NCI-H748 (cell line): ENCODE results near the gene ATP8B1.

Experiments used
- DNase-seq: peaks from one replicate; lab custom pipeline; 2025; ENCODE audit not compliant: unreplicated experiment; lab: John Stamatoyannopoulos, UW

The ATP8B1 gene

DNA sequence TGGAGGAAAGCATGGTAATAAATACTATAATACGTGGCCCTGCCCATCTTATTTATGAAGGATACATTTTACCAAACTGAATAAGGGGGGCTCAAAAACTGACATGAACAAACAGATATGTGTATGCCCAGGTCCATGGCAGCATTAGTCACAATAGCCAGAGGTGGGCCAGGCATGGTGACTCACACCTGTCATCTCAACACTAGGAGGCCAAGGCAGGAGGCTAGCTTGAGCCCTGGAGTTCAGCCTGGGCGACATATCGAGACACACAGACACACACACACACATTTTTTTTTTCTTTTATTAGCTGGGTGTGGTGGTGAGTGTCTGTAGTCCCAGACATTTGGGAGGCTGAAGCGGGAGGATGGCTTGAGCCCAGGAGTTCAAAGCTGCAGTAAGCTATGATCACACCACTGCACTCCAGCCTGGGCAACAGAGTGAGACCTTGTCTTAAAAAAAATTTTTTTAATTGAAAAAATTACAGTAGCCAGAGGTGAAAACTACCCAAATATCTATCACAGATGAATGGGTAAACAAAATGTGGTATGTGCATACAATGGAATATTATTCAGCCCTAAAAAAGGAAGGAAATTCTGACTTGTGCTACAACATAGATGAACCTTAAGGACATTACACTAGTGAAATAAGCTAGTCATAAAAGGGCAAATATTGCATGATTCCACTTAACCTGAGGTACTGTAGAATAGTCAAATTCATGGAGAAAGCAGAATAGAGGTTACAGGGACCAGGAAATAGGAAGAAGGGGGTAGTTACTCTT, 8.0 kb downstream of the ATP8B1 start:
- DNase-seq, result no peak

DNA sequence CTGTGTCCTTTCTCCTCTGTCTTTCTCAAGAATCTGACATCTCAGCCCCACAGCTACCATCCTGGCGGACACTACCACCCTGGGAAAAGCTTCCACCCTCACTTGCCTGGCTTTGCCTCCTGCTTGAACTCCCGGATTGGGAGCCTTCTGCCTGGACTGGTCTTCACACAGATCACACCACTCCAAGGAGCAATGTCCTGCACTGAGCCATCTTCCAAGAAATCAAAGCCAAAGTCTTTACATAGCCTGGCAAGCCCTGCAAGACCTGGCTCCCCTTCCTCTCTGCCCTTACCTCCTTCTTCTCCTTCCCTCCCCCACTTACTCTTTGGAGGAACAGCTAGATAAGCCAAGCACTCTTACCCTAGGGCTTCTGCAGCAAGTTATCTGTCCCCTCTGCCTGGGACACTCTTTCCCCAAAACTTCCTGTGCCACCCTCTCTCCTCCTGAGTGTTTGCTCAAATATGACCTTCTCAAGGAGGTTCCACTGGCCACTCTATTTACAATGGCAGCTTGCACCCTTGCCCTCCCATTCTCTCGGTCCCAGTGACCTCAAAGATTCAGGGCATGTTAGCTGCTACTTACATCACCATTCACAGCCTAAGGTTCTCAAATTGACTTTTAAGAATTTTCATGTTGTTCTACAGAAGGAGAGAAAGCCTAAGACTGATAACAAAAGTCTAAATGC, 9.7 kb downstream of the ATP8B1 start:
- DNase-seq, result no peak

DNA sequence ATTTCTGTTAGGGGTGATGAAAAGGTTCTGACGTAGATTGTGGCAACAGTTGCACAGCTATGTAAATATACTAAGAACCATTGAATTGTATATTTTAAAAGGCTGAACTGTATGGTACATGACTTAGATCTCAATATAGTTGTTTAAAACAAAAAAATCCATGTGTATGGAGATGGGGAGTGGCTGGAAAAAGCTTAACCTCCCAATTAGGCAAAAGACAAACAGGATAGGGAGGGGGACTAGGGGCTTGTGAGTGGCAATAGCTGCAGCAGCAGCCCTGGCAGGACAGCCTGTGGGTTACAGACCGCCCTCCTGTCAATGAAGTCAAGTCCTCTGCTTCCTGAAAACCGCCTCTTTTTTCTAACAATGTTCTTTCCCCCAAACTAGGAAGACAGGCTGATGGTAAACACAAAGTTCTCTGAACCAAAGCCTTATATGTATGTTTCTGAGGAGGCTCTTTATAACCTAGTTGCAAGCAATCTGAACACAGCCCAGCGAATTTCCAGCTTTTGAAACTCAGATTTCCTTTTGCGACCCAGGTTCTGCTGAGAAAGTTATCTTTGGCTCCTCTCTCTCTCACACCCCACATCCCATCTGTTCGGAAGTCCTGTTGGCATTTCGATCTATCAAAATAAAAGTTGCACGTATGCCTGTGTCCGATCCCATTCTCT, 10.3 kb downstream of the ATP8B1 start:
- DNase-seq, result peak; percentile 83

DNA sequence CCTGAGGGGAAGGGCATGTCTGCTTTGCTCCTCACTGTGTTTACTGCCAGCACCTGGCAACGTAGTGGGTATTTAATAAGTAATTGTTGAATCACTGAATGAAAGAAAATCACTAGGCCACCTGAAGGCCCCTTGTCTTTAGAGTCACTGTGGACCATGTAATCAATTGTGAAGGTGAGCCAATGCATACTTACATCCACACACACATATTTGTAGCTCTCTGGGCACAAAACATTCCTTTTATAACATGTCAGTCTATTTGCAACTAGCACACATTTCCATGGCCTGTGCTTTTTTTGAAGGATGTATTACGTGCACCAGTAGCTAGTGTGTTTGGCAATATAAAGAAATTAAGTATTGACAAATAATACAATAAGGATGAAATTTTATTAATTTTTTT, 11.2 kb downstream of the ATP8B1 start:
- peak; percentile 87 for DNase-seq

DNA sequence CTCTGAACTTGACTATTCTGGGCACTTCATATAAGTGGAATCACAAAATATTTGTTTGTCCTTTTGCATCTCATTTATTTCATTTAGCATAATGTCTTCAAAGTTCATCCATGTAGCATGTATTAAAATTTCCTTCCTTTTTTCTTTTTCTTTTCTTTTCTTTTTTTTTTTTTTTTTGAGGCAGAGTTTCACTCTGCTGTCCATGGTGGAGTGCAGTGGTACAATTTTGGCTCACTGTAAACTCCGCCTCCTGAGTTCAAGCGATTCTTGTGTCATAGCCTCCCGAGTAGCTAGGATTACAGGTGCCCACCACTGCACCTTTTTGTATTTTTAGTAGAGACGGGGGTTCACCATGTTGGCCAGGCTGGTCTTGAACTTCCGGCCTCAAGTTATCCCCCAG, 11.9 kb downstream of the ATP8B1 start:
- no peak for DNase-seq

DNA sequence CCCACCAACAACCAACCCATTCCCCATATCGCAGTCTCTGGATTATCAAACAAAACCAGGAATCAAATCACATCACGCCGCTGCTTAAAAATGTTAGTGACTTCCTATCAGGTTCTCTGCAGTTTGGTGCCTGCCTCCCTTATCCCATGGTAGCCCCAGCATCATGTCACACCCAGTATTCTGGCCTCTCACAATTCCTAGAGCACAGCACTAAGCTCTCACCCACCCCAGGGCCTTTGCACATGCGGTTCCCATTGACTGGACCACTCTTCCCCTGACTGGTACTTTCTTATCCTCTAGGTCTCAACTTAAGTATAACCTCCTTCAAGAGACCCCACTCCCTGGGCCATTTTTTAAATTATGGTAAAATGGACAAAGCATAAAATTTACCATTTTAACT, 12.8 kb downstream of the ATP8B1 start:
- no peak for DNase-seq

DNA sequence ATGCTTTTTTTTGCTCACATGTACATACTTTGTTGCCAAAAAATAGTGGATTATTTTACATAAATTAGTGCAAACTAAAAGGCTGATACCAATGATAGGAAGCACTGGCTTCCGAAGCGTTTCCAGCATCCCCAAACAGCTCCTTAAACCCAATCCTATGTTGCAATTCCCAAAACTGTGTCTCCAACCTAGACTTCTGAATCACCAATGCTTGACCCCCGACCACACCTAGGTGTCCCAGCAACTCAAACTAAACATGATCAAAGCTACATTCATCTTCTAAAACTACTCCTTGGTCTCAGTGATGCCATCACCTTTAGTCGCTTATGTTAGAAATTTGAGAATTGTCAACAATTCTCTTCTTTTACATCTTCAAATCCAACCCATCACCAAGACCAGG, 13.4 kb downstream of the ATP8B1 start:
- no peak for DNase-seq

DNA sequence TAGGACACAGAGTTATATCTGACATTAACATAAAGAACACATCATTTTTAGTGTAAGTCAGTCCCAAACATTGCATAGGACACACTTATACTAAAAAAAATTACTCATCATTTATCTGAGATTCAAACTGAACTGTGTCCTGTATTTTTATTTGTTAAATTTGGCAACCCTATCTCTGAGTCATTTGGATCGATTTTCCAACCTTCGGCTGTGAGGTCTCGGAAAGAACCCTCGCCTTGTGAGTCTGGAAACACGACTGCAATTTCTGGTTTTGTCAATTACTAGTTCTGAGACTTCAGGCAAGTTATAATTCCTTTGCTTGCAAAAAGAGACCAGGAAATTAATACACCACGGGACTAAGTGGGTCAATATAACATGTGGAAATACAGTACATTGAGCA, 14.0 kb downstream of the ATP8B1 start:
- DNase-seq, result no peak

DNA sequence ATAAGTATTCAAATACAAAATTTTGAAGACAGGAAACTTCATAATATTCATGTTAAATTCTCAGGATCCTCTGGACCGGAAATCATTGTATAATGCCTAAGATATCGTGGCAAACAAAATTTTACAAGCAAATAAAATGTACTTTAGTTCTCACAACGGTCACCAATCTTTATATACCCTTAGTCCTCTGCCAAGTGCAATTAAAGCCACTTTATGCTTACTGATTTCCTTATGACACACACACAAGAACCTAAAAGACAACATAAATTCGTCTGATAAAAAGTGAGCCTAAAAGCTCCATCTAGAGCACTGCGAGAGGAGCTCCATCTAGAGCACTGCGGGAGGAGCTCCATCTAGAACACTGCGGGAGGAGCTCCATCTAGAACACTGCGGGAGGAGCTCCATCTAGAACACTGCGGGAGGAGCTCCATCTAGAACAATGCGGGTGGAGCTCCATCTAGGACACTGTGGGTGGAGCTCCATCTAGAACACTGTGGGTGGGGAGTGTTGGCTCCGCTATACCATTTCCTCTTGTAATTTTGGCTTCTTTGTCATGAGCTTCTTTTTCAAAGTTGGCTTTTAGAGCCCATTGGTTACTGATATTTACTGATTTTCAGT, 15.9 kb downstream of the ATP8B1 start:
- no peak for DNase-seq

DNA sequence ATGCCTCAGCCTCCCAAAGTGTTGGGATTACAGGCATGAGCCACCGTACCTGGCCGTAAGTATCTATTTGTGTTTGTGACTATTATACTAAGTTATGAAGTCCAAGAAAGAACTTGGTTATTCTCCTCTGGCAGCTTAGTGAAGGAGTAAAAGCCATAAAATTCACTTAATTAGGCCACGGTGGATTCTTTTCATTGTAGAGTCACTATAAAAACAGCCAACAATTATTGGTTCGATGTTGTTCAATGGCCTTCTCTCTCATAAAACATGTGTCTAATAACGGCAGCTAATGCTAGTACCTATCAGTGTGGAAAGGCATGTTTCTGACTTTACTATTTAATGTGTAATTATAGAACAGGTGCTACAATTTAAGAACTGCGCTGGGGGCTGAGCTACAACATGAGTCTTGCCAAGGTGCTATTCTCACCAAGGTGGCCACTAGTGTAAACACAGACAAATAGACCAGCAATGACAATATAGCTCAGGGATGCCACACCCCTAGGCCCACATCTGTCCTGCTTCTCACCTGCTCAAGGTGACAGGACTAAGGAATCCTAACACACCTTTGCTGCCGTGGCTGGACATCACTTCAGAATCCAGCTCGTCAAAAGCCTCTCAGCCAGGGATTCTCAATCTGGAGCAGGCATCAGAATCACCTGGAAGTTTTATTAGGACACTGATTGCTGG, 17.2 kb downstream of the ATP8B1 start:
- DNase-seq, result peak; percentile 99

DNA sequence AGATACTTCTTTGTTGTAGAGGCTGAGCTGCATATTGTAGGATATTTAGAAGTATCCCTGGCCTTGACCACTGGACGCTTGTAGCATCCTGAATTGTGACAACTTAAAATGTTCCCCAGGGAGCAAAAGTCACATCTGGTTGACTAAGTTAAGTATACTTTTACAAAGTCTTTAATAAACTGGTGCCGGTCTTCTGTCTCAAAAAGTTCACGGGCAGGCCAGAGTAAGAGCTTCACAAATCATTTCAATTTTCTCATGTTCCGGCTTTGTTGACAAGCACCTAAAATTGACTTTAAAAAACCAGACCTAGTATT, 18.4 kb downstream of the ATP8B1 start:
- DNase-seq, result no peak

DNA sequence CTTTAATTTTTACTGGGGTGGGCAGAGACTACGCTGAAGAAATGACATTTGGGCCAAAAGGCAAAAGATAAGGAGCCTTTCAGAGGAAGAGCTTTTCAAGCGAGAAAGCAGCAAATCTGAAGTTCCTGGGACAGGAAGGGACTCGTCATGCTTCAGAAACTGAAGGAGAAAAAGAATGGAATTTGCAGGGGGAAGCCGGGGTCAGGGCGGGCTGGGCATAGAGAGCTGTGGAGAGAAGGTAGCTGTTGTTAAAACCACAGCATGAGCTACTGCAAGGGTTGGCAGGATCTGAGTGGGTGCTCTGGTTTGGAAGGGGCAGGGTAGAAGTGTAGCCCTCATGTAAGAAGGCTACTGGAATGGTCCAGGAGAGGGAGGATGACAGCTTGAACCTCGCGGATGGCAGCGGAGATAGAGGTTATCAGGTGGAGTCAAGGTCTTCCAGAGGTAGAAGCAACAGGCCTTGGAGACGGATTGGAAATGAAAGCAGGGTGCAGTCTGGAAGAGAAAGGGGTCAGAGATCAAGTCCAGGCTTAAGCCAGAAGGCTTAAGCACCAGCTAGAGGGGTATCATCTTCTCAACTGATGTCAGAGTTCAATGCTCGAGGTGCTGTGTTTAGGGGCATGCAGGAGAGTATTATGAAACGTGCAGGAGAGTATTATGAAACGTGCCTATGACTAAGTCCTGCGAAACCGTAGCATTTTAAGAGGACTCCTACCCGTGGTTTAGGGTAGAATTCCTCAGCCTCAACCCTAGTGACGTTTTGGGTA, 18.9 kb downstream of the ATP8B1 start:
- no peak for DNase-seq

DNA sequence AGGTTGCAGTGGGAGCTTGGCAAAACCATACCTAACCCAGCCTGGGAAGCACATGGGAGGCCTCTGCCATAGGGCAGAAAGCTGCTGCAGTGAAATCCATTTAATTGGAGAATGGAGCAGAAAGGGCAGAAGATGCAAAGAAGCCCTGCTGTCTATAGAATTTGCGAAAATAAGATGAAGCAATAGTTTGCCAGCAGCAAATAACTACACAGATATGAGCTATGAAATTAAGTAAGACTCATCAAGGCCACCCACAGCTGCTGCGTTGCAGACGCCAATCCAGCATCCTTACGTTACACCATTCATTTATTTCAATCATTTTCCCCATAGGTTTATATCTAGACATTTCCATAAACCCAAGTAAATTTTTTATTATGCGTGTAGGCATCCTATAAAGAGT, 21.1 kb downstream of the ATP8B1 start:
- DNase-seq, result no peak

DNA sequence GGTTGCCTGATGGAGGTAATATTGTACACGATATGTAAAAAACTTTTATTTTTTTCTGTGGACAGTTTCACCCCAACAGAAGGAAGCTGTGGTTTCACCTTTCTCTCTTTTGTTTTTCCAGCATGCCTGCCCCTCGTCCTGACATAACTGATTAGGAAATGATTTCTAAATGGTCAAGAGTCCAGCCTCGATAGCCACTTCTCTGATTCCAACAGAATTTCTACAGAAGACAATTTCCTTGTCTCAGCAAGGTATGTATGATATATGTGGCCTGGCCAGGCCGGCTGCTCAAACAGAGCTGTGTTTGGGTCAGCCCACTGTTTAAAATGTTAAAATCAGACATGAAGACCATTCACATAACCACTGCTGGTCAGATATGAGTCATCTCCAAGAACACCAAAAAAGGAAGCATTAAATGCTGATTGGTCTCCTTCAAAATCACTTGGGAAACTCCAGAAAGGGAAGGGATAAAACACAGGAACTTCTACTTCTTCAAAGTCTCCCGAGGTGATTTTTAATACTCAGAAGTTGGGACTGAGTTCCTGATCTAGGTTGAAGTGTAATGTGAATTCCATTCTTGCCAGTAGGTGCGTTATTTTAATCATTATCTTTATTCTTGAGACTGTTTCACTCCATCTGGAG, 22.3 kb downstream of the ATP8B1 start:
- DNase-seq, result no peak

DNA sequence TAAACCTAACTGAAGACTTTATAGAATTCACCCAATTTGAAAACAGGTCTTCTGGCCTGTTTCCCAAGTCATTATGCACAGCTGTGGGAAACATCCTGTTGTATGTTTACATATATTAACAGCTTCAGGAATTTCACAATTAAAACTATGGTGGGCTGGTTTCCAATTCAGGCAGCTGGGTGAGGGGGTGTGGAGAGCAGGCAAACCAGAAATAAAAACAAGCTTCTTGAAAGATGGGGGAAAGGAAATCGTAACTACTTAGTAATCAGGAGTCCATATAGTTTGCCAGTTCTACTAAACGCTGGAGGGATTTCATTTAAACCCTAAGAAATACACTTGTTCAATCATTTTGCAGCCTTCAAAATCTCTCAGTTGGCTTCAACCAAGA, 22.8 kb downstream of the ATP8B1 start:
- peak; percentile 84 for DNase-seq

DNA sequence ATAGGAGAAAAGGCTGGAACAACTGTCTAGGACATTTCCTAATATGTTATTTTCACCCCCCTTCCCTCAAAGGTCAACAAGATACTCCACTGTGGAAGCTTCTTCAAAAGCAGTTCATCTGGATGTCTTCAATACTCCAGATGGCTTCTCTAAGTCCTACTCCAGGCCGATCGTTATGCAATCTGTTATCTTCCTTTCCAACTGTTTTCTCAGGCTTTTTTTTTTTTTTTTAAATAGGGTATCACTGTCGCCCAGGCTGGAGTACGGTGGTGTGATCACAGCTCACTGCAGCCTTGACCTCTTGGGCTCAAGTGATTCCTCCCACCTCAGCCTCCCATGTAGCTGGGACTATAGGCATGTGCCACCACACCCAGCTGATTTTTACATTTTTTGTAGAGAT, 26.3 kb downstream of the ATP8B1 start:
- no peak for DNase-seq

DNA sequence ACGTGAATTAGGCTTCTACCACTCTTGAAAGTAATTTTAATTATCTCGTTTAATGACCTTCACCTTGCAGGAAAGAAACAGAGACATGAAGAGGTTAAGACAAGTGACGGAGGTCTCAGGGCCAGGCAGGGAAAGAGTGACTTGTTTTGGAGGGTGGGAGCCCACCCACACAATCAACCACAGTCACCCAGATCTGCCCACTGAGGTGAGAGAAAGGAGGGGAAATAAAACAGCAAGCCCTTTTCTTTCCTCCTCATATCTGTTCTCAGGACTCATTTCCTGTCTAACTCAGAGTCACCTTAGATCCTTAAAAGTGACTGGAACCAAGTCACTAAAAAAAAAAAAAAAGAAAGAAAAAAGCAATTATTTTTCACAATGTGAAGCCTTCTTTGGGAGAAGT, 26.8 kb downstream of the ATP8B1 start:
- DNase-seq, result no peak

DNA sequence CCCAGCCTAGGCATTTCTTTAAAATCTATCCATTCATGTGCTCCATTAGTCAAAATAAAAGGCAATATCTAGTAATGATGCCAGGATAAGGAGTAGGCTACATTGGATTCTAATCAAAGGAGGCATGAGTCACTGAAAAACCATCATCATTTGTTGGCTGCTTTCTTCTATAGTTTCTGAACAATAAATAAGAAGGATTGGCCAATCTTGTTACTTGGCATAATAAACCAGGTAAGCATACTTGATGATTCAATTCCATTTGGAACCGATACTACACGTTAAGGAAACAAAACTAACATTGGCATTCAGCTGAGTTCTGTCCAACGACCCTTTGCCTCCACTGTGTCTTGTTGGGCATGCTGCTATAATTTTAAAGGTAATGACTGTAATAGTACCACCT, 27.2 kb downstream of the ATP8B1 start:
- no peak for DNase-seq

DNA sequence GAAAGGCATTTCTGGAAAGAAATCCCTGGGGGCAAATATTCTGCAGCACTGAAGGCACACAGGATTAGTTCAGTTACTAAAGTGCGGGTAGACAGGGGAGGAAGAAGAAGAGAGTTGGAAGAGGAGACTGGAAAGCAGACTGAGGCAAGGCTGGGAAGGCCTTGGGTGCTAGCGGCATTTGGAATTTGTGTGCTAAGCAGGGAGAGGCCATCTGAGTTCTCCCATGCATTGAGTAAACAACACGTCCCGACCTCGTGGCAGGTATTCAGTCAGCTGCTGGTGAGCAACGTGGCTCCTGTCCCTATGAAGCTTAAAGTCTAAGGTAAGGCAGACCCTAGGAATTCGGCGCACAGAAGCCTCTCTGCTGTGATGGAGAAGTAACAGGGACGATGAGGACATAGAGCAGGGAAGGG, 30.7 kb downstream of the ATP8B1 start:
- peak; percentile 76 for DNase-seq

DNA sequence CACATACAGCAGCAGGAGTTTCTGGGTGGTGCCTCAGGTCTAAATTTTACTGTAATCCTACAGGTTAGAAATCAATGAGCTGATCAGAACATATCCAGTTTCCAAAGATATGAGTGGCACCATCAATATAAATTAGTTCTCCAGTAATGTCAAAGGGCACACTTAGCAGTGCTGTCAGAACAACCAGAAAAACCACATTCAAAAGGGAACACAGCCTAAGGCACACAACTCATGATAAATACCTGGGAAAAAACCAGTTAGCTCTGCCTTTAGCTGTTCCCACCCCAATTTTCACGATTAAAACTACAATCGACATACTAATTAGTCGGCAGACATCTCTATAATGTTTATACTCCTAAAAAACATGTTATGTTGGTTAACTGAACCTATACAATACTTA, 31.5 kb downstream of the ATP8B1 start:
- peak; percentile 66 for DNase-seq
